GM21619 (cell line): ENCODE results near the gene GUCD1.
A peak's percentile ranks its signal among the peaks of the same experiment; 100 is the strongest.
"Not testable (repeated sequence)": the region's sequence is repeated elsewhere in the genome, so short reads cannot be mapped to it uniquely, and the experiment has no call there.

Experiments used
- ATAC-seq: cut with Tn5 transposase; IDR thresholded peaks from one replicate; pipeline ENCODE4 v1.9.1; 2021; ENCODE audit not compliant: unreplicated experiment

GUCD1 gene

GRCh38 chr22:24566899-24567511, 12.1 kb upstream of the GUCD1 start:
- ATAC-seq = no peak

DNA sequence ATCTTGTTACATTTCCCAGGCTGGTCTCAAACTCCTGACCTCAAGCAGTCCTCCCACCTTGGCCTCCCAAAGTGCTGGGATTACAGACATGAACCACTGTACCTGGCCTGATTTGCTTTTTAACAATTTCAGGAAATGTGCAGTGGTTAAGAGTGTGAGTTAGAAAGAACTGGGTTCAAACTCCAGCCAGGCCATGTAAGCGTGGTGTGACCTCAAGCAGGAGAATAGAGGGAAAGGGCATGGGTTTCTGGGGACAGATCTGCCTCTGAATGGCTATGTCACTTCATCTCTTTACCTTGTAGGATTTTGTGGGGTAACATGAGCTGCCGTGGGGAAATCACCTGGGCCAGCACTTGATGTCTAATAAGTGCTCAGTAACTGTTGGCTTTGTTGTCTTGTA, 10.1 kb upstream of the GUCD1 start:
- ATAC-seq = no peak

GRCh38 chr22:24564376-24565058, 9.6 kb upstream of the GUCD1 start:
- ATAC-seq = no peak

GRCh38 chr22:24563246-24563645, 8.3 kb upstream of the GUCD1 start:
- no peak for ATAC-seq

GRCh38 chr22:24559471-24559870, 4.5 kb upstream of the GUCD1 start:
- no peak for ATAC-seq

DNA sequence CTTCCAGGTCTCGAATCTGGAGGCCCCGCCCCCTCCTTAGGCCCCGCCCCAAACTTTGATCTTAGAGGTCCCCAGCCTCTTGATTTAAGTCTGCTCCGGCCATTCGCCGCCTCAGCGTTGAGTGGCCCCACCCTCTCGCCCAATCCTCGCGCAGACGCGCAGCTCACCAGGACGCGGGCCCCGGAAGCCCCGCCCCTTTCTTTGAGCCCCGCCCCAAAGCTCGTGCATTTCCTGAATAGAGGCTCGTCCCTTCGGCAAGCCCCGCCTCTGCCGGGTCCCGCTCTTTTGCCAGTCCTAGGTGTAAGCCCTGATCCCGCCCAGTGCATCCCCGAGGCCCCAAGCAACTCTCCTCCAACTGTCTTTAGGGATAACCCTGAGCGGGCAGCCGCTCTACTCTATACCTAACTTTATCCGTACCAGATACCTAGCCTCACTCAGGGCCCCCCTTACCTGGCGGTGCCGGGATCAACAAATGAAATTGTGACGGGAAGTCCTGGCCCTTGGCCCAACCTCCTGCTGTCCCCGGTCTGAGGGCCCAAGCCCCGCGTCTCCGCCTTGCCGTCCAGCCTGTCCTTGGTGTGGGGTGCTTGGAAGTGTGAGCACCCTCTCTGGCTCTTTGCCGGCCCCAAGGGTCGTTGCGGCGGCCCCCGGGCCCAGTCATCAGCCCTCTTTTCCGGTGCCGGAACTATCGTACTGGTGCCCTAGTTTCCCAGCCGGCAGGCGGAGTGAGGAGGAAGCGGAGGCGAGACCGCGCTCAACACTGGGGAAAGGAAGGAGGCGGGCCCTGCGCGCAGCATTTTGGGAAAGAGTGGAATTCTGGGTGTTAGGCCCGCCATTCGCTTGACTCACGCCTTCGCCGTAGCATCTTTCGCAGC, 464 bp upstream of the GUCD1 start, which contains the start of gene SNRPD3:
Gene SNRPD3 (plus strand): TSS at position 835 of the 875 bp plus-strand sequence. CDS start 1,676 bp downstream, outside the sequence.
- ATAC-seq = peak; percentile 68

DNA sequence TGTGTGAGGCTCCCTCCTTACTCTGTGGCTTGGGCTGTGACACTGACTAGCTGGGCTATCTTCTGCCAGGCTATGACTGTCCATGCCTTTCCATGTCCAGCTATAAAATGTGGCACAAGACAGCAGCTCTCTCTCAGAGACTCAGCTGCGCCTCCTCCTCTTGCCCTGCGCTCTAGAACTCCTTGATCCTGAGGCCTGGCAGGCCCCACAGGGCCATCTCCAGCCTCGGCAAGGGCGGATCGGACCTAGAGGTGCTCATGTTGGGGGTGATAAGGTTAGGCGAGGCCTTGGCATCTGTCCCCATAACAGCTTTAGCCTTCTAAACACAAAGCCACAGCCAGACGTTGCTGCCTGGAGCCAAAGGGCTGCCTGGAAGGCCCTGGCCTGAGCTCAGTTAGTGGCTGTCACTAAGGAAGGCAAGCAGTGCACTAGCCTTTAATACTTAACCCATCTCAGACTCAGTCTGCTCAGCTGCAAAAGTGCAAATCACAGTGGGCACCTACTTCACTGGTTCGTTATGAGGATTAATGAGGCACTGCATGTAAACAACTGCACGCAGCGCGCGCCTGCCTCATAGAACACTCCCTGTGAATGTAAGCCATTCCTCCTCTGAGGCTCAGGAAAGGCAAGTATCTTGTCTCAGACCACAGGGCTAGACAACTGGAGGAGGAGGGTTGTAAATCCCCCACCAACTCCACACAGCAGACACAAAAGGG, 1.2 kb downstream of the GUCD1 start:
- ATAC-seq = no peak

DNA sequence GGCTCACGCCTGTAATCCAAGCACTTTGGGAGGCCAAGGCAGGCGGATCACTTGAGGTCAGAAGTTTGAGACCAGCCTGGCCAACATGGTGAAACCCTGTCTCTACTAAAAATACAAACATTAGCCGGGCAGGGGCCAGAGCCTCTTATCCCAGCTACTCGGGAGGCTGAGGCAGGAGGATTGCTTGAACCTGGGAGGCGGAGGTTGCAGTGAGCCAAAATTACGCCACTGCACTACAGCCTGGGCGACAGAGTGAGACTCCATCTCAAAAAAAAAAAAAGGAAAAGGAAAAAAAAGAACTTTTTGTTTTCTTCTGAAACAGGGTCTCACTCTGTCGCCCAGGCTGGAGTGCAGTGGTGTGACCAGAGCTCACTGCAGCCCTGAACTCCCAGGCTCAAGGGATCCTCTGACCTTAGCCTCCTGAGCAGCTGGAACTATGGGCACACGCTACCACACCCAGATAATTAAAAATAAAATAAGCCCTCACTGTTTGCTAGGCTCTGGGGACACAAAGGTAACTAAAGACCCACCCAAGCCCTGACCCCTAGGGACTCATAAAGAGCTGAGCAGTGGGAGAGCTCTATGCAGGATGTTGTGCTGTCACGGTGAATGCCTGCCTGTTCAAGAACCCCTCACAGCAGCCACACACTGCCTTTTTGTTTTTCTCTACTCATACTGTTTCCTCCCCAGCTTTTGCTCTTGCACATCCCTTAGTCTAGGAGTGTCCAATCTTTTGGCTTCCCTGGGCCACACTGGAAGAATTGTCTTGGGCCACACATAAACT, 2.2 kb downstream of the GUCD1 start:
- ATAC-seq = not testable (repeated sequence)

DNA sequence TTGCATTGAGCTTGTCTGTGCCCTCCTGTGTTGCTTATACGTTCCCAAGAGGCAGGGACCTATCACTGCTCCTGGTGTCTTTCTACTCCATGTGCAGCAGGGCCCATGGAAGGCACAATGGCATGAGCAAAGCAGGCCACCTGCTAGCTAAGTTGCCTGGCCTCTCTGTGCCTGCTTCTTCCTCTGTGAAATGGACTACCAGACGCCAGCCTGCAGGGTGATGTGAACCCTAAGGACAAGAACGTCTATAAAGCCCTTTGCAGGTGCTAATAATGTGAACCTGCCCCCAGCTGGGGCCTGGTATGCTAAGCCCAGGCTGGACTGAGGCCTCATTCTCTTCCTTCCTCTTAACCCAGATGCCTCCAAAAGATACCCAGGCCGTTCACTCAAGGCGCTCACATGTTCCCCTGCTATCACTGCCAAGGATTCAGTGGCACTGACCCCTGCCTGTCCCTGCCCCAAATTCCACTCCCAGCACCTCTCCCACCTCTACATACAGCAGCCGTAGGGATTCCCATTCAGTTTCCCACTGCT, 4.0 kb downstream of the GUCD1 start:
- ATAC-seq = no peak

DNA sequence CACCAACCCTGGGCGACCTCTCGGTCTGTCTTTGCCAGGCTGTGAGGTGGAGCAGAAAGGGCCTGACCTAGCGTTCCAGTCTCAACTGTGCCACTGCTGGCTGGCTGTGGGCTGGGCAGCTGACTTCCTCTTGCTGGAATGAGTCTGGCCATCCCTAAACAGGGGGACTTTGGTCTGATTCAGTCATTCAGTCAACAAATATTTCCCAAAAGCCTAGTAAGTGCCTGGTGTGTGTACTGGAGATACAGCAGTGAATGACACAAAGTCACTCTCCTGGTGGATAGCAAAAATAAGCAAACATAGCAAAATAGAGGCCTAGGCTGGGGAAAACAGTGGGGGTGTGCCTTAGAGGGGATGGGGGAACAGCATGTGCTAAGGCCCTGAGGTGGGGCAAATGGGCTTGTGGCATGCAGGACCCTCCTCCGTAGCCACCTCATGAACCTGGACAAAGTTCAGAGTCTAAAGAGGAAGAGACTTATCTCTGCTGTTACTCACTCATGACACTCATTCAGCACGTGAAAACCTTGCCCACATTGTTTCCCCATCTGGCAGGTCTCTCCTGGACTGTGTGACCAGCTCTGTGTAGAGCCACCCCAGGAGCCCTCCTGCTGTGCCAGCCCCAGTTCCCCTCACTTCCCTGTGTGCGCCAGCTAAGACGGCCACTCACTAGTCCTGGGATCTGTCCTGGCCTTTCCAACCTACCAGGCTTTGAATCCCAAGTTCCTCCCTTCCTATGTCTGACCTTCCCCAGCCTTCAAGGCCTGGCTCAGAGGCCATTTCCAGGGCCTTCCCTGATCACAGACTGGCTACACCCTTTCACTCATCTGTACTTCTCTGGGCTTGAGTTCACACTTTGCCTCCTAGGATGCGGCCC, 4.7 kb downstream of the GUCD1 start:
- no peak for ATAC-seq

- no peak for ATAC-seq
Measured at GRCh38 chr22:24548812-24549211, 6.1 kb downstream of the GUCD1 start.

DNA sequence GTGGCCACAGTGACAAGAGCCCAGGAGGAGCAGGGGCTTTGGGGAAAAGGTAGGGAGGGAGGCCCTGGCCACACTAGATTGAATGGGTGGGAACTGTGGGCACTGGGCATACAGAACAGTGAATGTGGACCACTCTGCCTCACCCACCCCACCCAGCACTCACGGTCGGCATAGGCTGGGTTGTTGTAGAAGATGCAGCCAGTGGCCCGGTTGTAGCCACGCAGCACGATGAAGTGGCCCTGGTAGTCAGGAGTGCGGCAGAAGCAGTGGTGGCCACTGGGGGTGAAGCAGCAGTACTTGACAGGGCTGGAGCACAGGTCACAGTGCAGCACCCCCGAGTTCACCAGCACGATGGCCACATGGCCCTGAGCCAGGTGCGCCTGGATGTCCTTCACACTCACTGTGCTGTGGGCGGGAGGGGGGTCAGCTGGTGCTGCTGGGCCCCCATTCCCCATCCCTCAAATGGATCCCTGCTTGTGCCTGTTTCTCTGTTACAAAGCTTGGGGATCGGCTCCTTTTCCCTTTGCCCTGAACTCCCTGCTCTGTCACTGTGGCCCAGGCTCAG, 11.2 kb downstream of the GUCD1 start:
- ATAC-seq = no peak

DNA sequence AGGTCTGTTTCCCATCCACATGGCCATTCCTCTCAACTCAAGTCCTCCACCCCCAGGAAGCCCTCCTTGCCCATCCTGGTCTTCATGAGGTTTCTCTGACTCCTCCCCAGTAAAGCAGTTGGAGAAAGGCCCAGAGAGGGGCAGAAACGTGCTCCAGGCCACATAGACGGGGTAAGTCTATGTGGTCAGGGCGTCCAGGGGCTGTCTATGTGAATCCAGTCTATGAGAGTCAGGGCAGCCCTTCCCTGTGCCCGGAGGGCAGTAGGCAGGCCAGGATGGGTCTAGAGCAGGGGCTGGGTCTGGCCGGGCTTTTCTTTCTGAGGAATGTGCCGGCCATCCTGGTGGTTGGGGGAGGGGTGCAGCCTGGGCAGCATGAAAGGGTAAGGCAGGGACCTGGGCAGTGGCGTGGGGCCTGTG, 11.7 kb downstream of the GUCD1 start:
- ATAC-seq = no peak

DNA sequence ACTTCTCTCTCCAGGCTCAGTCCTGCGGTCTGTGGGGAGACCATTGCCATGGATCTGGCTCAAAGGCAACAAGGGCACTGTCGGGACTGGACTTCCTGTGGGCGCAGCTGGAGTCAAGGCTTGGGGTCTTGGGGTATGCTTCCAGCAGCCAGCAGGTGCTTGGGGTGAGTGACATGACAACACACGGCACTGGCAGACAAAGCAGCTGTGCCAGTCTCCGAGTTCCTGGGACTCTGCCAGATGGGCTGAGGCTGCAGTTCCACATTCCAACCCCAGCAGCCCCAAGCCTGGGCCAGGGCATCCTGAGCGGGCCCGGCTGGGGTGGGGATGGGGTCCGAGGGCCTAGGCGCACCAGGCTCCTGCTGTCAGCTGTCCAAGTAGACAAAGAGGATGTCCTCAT, 12.3 kb downstream of the GUCD1 start:
- no peak for ATAC-seq

- ATAC-seq = no peak
Measured at GRCh38 chr22:24541681-24542515, 13.0 kb downstream of the GUCD1 start.

- ATAC-seq = no peak
Measured at GRCh38 chr22:24540470-24540869, 14.5 kb downstream of the GUCD1 start.

- no peak for ATAC-seq
Measured at GRCh38 chr22:24536089-24536488, 18.8 kb downstream of the GUCD1 start.

GRCh38 chr22:24535348-24535747, 19.6 kb downstream of the GUCD1 start:
- no peak for ATAC-seq
